GM21576 (cell line): ENCODE measurements around the gene KLK15.
"Not testable (repeated sequence)": the region's sequence is repeated elsewhere in the genome, so short reads cannot be mapped to it uniquely, and the experiment has no call there.

Experiments used
- ATAC-seq: cut with Tn5 transposase; IDR thresholded peaks from one replicate; pipeline ENCODE4 v1.9.1; 2021; ENCODE audit warnings: mild to moderate bottlenecking, moderate library complexity; ENCODE audit not compliant: unreplicated experiment

KLK15 gene

DNA sequence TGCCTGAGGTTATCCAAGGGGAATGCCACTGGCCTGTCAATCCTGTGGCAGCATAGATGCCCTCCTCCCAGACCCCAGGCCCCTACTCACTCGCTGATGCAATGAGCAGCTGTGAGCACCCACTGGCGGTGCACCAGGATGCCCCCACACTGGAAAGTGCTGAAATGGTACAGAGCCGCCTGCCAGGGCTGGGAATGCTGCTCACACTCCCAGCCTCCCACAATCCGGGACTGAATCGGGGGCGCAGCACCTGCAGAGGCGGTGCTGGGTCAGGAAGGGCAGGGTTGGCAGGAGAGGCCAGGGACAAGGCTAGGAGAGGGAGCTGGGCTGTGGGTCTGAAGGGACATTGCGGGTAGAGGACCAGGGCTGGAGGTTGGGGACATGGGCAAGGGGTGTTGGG lies 11.8 kb downstream of the KLK15 start:
- ATAC-seq, result no peak

DNA sequence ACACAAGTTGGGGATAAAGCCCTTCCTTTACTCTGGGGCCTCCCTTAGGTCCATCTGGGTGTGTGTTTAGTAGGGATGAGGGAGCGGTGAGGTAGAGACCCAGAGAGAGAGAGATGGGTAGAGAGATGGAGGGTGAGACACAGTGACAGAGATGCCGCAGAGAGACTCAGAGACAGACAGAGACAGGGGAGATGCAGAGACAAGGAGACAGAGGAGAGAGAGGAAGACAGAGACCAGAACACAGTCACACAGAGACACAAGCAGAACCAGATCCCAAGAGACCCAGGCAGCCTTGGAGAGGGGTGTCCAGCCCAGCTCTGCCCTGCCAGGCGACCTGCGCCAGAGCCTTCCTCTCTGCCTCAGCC lies 12.1 kb downstream of the KLK15 start:
- no peak for ATAC-seq

DNA sequence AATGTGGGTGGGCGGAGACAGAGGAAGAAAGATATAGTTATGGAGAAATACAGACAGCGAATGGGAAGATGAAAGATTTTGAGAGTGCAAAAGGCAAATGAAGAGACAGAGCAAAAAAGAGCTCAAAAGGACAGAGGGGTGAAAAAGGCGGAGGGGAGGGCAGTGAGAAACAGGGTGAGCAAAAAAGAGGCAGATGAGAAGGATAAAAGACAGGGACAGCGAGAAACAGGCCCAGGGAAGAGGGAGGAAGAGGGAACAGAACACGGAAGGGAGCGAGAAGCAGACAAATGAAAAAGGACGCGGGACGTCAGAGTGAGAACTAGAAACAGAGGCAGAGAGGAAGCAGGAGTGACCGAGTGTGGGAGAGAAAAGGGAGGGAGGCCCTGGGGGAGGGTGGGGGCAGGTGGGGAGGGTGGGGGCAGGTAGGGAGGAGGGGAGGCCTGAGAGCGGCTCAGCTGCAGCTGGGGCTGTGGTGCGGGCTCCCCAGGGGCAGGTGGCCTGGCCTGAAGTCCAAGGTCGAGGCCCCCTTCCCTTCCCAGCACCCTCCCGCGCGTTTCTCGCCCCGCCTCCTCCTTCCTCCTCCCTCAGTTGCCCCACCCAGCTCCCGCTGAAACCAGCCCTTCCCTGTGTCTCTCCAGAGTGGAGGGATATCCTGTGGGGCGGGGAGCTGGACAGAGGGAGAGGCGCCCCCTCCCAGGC lies 12.7 kb downstream of the KLK15 start:
- ATAC-seq, result no peak

- no peak for ATAC-seq
Observed at GRCh38 chr19:50820086-50820485, 13.3 kb downstream of the KLK15 start.

DNA sequence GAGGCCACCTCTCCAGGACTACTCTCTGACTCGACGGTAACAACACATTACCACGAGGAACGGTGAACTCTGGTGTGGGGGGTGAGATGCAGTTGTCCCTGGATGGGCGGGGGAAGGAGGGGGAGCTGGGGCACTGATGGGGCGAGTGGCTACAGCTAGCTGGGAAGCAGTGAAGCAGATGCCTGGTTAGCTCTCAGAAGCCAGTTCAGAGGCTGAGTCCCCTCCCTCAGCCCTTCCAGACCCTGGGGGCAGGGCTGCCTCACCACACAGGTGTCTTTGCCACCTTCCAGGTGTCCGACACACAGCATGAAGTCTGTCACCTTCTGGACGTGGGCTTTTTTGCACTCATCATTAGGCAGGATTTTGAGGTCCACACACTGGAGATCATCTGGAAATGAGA lies 13.7 kb downstream of the KLK15 start:
- no peak for ATAC-seq

GRCh38 chr19:50818859-50819472 lies 14.4 kb downstream of the KLK15 start:
- no peak for ATAC-seq

DNA sequence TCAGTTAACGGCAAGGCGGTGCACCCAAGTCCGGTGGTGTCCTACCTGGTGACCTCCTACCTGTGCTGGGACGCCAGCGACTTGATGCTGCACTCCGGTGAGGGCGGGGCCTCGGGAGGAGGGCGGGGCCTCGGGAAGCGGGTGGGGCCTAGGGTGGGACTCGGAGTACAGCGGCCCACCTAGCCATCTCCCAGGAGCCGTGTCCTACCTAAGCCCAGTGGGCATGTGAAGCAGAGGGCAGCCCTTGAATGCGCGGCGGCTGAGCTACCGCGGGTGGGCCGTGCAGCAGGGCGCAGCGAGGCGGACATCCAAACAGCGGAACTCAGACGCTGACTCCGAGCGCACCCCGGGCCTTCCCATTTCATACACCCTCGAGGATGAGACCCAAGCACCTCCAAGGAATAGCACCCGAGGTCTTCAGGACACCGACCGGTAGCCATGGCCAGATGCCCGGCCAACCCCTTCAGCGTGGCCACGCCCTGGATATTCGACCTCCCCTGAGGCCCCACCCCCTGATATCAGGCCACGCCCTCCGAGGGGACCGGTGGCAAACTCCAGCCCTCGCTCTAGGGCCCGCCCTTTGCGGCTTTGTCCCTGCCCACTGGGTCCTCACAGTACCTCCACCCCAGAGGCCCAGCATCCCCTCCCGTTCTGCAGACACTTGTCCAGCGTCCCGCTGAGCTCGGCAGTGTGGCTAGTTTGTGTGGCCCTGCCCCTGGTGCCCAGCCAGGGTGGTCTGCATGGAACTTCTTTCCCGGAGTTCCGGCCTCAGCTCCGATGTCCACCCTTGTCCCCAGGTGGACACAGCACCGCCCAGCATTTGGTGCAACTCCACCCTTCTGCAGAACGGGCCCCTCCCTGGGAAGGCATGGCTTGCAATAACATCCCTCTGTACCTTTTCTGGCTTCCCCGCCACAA lies 15.2 kb downstream of the KLK15 start:
- peak; percentile 56 for ATAC-seq

DNA sequence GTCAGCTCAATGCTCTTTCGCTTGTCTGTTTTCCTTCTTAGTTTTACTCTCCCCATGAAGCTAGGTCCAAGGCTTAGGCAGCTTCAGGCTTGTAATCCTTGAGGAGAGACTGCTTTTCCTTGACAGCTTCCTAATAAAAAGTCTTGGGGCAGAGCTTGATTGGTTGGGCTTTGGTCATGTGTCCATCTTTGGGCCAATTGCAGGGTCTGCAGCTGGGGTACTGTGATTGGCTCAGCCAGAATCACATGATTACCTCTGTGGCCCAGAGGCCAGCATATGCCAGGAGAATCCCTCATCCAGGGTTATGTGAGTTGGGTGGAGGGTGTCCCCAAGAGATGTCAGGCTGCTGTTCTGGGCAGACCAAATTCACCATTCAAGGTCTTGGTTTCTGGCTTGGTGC lies 17.9 kb downstream of the KLK15 start:
- no peak for ATAC-seq

GRCh38 chr19:50814883-50815282 lies 18.5 kb downstream of the KLK15 start:
- no peak for ATAC-seq

DNA sequence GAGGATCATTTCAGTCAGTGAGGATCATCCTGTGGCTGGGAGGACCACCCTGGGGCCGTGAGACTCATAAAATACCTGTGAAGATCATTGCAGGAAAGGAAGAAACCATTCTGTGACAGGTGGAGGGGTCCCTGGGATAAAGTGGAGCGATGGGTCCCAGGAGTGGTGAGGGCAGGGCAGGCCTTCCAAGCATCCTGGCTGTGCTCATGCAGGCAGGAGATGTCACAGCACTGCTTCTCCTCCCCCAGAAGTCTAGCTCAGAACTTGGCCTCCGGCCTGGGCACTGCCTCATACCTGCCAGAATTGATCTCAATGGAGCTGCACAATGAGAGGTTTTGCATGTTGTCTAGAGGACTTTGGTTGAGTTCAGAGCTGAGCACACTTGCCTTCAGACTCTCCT lies 20.9 kb downstream of the KLK15 start:
- no peak for ATAC-seq

DNA sequence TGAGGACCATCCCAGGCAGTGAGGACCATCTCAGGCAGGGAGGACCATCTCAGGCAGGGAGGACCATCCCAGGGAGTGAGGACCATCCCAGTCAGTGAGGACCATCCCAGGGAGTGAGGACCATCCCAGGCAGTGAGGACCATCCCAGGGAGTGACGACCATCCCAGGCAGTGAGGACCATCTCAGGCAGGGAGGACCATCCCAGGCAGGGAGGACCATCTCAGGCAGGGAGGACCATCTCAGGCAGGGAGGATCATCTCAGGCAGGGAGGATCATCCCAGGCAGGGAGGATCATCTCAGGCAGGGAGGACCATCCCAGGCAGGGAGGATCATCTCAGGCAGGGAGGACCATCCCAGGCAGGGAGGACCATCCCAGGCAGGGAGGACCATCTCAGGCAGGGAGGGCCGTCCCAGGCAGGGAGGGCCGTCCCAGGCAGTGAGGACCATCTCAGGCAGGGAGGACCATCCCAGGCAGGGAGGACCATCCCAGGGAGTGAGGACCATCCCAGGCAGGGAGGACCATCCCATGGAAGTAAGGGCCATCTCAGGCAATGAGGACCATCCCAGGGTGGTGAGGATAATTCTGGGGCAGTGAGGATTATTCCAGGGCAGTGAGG lies 21.6 kb downstream of the KLK15 start:
- ATAC-seq, result not testable (repeated sequence)

GRCh38 chr19:50808856-50809255 lies 24.5 kb downstream of the KLK15 start:
- ATAC-seq, result no peak

GRCh38 chr19:50804420-50805272 lies 28.7 kb downstream of the KLK15 start:
- ATAC-seq, result peak; percentile 87

DNA sequence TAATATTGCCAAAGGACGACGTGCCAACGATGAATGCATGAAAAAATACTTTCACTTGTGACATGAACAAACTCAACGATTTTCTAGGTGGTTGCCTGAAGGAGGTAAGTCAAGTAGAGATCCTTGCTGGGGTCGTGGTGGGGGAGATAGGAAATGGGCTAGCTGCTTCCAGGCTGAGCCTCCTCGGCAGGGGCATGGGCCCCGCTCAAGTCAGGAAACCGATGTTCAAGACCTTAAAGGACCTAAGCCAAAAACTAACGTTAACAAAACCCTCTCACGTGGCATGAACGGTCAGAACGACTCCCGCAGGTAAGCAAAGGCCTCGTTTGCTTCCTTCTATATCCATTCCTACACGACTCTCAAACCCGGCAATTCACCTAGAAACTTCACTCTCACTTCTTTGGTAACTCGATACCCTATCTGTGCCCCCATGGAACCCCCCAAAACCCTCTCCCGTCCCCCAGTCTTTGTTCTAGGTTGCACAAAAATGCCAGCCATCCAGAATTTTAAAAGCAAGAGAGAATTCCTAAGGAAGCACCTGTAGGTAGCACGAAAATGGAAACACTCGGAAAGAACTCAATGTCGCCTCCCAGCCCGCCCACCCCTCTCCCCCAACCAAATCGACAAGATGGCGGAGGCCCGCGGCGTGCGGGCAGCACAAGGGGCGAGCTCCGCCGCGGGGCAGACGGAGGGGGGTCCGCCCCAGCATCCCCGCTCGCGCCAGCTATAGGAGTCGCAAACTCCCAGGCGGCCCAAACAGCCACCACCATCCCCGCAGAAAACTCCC lies 29.5 kb downstream of the KLK15 start:
- no peak for ATAC-seq

- no peak for ATAC-seq
Observed at GRCh38 chr19:50801107-50801506, 32.3 kb downstream of the KLK15 start.

DNA sequence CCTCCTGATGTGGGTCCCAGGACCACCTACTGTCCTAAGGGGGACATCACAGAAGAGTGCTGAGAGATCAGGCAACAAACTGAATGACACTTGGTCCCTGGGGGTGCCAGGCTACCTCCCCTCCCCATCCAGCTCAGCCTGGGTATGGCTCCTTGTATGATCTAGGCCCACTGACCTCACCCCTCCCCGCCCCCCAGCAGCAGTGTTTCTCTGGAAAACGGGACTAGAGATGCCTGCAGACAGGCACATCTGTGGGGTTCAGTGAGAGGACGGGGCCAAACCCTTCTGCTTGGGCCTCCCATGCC lies 33.9 kb downstream of the KLK15 start:
- ATAC-seq, result no peak

DNA sequence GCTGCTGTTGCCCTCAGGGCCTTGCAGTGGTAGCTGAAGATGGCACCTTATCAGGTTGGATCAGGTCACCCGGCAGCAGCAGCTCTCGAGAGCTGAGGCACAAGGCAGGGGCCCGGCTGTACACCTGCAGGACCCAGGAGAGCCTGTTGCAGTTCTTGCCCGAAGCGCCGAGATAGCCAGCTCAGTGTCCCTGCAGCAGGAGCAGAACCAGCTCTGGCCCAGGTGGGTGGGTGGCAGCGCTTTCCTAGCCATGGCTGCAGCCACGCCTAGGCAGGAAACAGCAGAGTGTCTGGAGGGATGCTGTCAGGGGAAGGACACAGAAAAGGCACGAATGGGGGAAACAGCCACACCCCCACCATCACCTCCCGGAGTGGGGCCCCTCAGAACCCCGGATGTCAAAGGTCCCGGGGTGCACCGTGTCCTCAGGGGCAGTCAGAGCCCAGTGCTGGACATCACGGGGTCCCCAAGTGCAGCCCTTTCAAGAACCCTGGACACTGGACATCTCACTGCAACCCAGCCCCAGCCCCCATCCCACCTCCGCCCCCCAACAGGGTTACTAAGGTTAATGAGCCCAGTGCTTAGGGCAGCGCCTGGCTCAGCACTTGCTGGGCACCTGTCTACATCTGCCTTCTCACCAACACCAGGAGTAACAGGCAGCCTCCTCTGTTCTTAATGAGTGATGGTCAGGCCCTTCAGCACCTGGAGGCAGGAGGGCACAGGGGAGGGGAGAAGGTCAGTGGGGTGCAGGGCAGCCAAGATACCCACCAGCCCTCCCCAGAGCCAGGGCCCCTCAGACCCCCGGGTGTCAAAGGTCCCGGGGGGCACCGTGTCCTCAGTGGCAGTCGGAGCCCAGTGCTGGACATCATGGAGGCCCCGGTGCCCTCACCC lies 34.5 kb downstream of the KLK15 start:
- no peak for ATAC-seq

DNA sequence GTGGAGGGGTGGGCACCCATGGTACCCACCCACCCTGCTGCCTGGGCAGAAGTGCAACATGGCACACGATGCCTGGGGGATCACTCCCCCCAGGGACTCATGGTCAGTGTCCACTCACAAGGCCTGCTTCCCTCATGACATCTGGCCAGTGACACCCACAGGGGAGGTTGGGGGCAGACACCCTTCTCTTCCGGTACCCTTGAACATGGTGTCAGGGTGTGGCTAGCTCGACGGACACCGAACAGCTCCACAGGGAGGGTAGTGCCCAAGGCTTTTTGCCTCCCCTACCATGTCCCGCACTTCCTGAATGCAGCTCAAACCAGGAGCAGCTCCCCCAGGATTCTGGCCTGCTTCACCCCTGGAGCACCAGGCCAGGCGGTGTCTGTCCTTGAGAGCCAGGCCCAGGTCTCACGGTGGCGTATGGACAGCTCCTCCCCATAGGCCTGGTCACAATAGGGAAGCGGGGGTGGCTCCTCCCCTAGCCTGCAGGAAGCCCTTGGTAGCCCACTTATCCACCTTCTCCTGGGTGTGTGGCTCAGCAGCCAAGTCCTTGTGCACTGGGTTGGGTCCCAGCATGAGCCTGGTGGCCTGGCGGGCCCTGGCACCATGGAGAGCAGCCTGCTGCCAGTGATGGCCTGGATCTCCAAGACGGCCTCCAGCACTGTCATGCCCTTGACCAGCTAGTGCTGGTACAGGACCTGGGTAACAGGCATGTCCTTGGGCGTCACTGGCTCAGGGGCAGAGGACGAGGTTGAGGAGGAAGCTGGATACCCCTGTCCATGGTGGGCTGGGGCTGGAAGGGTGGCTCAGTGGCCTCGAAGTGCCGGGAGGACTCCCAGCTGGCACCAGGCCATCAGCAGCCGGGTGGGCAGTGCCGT lies 35.4 kb downstream of the KLK15 start:
- no peak for ATAC-seq
